PC-3 (cell line): ENCODE results near the gene DAAM2. TPM values are rescaled to one million over a fixed set of nuclear protein-coding genes. Genes with fewer than 3 reads are reported as not detected.
A peak's percentile ranks its signal among the peaks of the same experiment; 100 is the strongest.

Experiments
- ATAC-seq: fragments of 200-7000 bp; cut with Tn5 transposase; 2 replicates; pipeline ENCODE4 v1.9.1; 2020; ENCODE audit warnings: mild to moderate bottlenecking, moderate library complexity
- BruUV-seq: library from RNA; stranded (reverse); fragments of 400-500 nt; replicated peaks from 2 replicates; lab custom pipeline; 2021; lab: Mats Ljungman, UMichigan
- CTCF ChIA-PET: fragments of 300-600 bp; sonication (Branson Sonifier 250); formaldehyde crosslinking; loops from one replicate; lab custom pipeline; 2022; ENCODE audit warnings: antibody characterized with exemption; lab: Charles Lee
- POLR2A ChIA-PET: fragments of 300-600 bp; sonication (Branson Sonifier 250); formaldehyde crosslinking; loops from one replicate; lab custom pipeline; 2022; ENCODE audit warnings: antibody characterized with exemption; ENCODE audit not compliant: unreplicated experiment; lab: Charles Lee
- DNase-seq: peaks from one replicate; pipeline ENCODE4 v3.0.0-alpha.2; 2015
- H2AFZ ChIP-seq: fragments of 300-600 bp; sonication (generic); 2 replicates; pipeline ENCODE4 v1.6.0; 2016; ENCODE audit warnings: antibody characterized with exemption, low read length
- H3F3A ChIP-seq: fragments of 300-600 bp; sonication (generic); one replicate; pipeline ENCODE4 v1.6.0; 2017; ENCODE audit warnings: antibody characterized with exemption, low read length, control low read depth, mild to moderate bottlenecking; ENCODE audit not compliant: unreplicated experiment
- H3K27ac ChIP-seq: fragments of 300-600 bp; sonication (generic); 2 replicates; pipeline ENCODE4 v1.5.1; 2016; ENCODE audit warnings: mild to moderate bottlenecking, low read length
- H3K27me3 ChIP-seq: fragments of 300-600 bp; sonication (generic); 2 replicates; pipeline ENCODE4 v1.6.1; 2016; ENCODE audit warnings: low read length, mixed read lengths
- H3K36me3 ChIP-seq: fragments of 300-600 bp; sonication (generic); 2 replicates; pipeline ENCODE4 v1.6.1; 2016; ENCODE audit warnings: low read depth, mixed run types, low read length, mixed read lengths
- H3K4me1 ChIP-seq: fragments of 300-600 bp; sonication (generic); 2 replicates; pipeline ENCODE4 v1.5.1; 2016; ENCODE audit warnings: low read length; ENCODE audit not compliant: insufficient read depth
- H3K4me2 ChIP-seq: fragments of 300-600 bp; sonication (generic); 2 replicates; pipeline ENCODE4 v1.6.0; 2016; ENCODE audit warnings: low read length
- H3K4me3 ChIP-seq: fragments of 300-600 bp; sonication (generic); 2 replicates; pipeline ENCODE4 v1.5.1; 2016; ENCODE audit warnings: mild to moderate bottlenecking, low read length, mixed read lengths
- H3K79me2 ChIP-seq: fragments of 300-600 bp; sonication (generic); 2 replicates; pipeline ENCODE4 v1.6.1; 2017; ENCODE audit warnings: low read length, mixed read lengths
- H3K9ac ChIP-seq: fragments of 300-600 bp; sonication (generic); 2 replicates; pipeline ENCODE4 v1.6.0; 2016; ENCODE audit warnings: mild to moderate bottlenecking, low read length
- H3K9me2 ChIP-seq: fragments of 300-600 bp; sonication (generic); replicated peaks from 2 replicates; pipeline ENCODE4 v1.6.1; 2016; ENCODE audit warnings: mixed run types, low read length, mixed read lengths
- H3K9me3 ChIP-seq: fragments of 300-600 bp; sonication (generic); 2 replicates; pipeline ENCODE4 v1.6.1; 2016; ENCODE audit warnings: low read length, mixed read lengths
- H4K20me1 ChIP-seq: fragments of 300-600 bp; sonication (generic); 2 replicates; pipeline ENCODE4 v1.6.1; 2016; ENCODE audit warnings: low read length, mixed read lengths
- CTCF ChIP-seq: fragments of 300-600 bp; sonication (generic); conservative IDR thresholded peaks from 2 replicates; pipeline ENCODE4 v1.5.1; 2017; ENCODE audit warnings: antibody characterized with exemption, low read depth, mild to moderate bottlenecking, low read length
- EZH2 ChIP-seq: fragments of 300-600 bp; sonication (generic); IDR thresholded peaks from one replicate; pipeline ENCODE4 v1.6.1; 2017; ENCODE audit warnings: antibody characterized with exemption, mild to moderate bottlenecking, low read length; ENCODE audit not compliant: unreplicated experiment
- EZH2phosphoT487 ChIP-seq: fragments of 300-600 bp; sonication (generic); IDR thresholded peaks from 2 replicates; pipeline ENCODE4 v1.6.1; 2018; ENCODE audit warnings: mild to moderate bottlenecking, antibody characterized with exemption, low read length, borderline replicate concordance
- intact Hi-C: fragments of 100-400 bp; cut with micrococcal nuclease; formaldehyde crosslinking; loops from 2 replicates; pipeline ENCODE4 v1.9.0; 2023
- total RNA-seq: library from RNA; depleted of rRNA; stranded (reverse); fragments of >200 nt; gene quantifications from 2 replicates; pipeline ENCODE4 v1.2.3, GENCODE V29; 2014

Gene DAAM2
- total RNA-seq, 1 experiment from 2014 or later = not detected

GRCh38 chr6:39901670-39902069 lies 109.5 kb downstream of the DAAM2 start:
- TF ChIP-seq EZH2phosphoT487 (no peak), EZH2 (no peak), CTCF (no peak)
- no peaks in the 10 kb centered on the region for H3K27me3 ChIP-seq
- H3K9ac ChIP-seq = no peak overlapping the region
- intact Hi-C loops = no loop called here
- POLR2A ChIA-PET = no interaction called here
- no peak for ATAC-seq
- CTCF ChIA-PET = no interaction called here
- H2AFZ ChIP-seq = no peak overlapping the region
- H4K20me1 ChIP-seq = no peaks in the 10 kb centered on the region
- no peaks in the 10 kb centered on the region for H3K9me3 ChIP-seq
- no peaks in the 10 kb centered on the region for H3K4me1 ChIP-seq
- no peaks in the 10 kb centered on the region for H3K36me3 ChIP-seq
- DNase-seq = no peak
- H3K9me2 ChIP-seq = no peaks in the 10 kb centered on the region
- no peak overlapping the region for H3K4me3 ChIP-seq
- H3K4me2 ChIP-seq = no peak overlapping the region
- BruUV-seq = no TSS peak
- H3K27ac ChIP-seq = no peak overlapping the region
- no peaks in the 10 kb centered on the region for H3K79me2 ChIP-seq
- H3F3A ChIP-seq = no peaks in the 10 kb centered on the region

DNA sequence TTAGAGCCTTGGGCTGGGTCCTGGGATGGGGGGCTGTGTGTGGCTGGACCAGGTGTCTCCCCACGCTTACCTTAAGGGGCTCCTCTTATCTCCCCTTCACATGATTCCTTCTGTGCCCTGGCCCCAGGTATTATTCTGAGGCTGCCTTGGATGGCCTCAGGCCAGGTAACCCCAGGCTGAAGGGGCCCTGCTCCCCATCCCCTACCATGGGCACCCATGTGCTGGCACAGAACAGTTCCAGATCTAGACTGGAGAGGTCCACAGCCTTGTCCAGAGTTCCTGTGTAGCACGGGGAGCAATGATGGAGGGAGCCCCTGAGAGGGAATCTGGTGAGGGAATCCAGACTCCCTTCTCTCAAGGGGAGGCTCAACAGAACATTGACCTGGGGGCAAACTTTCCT lies 110.0 kb downstream of the DAAM2 start:
- Histone ChIP-seq H3K4me3 (no peak overlapping the region), H3K27me3 (no peaks in the 10 kb centered on the region), H3K27ac (no peak overlapping the region), H3K9me3 (no peaks in the 10 kb centered on the region), H3F3A (no peaks in the 10 kb centered on the region), H3K9ac (no peak overlapping the region), H3K36me3 (no peaks in the 10 kb centered on the region), H3K79me2 (no peaks in the 10 kb centered on the region), H2AFZ (no peak overlapping the region), H3K4me2 (no peak overlapping the region), H4K20me1 (no peaks in the 10 kb centered on the region), H3K9me2 (no peaks in the 10 kb centered on the region), H3K4me1 (no peaks in the 10 kb centered on the region)
- BruUV-seq = no TSS peak
- DNase-seq (no peak), ATAC-seq (no peak)
- ChIA-PET CTCF (no interaction called here), POLR2A (no interaction called here)
- no peak for TF ChIP-seq EZH2phosphoT487
- TF ChIP-seq CTCF = no peak
- no peak for TF ChIP-seq EZH2
- intact Hi-C loops = no loop called here

GRCh38 chr6:39902786-39903465 lies 110.8 kb downstream of the DAAM2 start:
- H3K27ac ChIP-seq = no peak overlapping the region
- no peaks in the 10 kb centered on the region for H3K79me2 ChIP-seq
- no TSS peak for BruUV-seq
- no peaks in the 10 kb centered on the region for H3K9me3 ChIP-seq
- H2AFZ ChIP-seq = no peak overlapping the region
- no peaks in the 10 kb centered on the region for H3K9me2 ChIP-seq
- no peak for DNase-seq
- TF ChIP-seq EZH2 = no peak
- 0 out of 2 replicates have a peak, but pooled peaks have one; percentile 10 for TF ChIP-seq CTCF
- no peaks in the 10 kb centered on the region for H3K4me1 ChIP-seq
- H3F3A ChIP-seq = no peaks in the 10 kb centered on the region
- ATAC-seq = no peak; the same call in 1 of the 2 replicates
- H3K4me3 ChIP-seq = no peak overlapping the region
- CTCF ChIA-PET = no interaction called here
- H3K4me2 ChIP-seq = no peak overlapping the region
- no peaks in the 10 kb centered on the region for H3K36me3 ChIP-seq
- POLR2A ChIA-PET = no interaction called here
- H3K27me3 ChIP-seq = no peaks in the 10 kb centered on the region
- no peak overlapping the region for H3K9ac ChIP-seq
- H4K20me1 ChIP-seq = no peaks in the 10 kb centered on the region
- intact Hi-C loops = no loop called here
